GM11168 (cell line): Measurements from ENCODE around the gene DLK1.

ENCODE experiments used
- in situ Hi-C: fragments of 300-500 bp; cut with MboI; formaldehyde crosslinking; loops from one replicate; pipeline ENCODE4 v1.12.0; 2022; ENCODE audit warnings: low sequenced_read_pairs; ENCODE audit not compliant: unreplicated experiment

Gene DLK1

DNA sequence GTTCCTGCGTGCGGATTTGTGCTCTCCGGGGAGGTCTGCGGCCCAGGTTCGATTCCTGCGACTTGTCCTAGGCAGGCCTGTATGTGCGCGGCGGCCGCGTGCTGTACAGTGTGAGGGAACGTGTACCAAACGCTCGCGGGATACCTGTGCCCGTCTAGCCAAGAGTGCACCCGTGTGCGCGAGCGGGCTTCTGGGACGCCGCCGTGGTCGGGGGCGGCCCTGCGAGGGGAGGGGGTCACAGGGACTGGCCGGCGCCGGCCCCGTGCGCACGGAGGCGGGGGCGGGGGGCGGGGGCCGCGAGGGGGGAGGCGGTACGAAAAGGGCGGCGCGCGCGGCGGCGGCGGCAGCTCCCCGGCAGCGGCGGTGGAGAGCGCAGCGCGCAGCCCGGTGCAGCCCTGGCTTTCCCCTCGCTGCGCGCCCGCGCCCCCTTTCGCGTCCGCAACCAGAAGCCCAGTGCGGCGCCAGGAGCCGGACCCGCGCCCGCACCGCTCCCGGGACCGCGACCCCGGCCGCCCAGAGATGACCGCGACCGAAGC lies at the start of gene DLK1:
TSS of gene DLK1 (plus strand) at position 343 of the 536 bp plus-strand sequence. CDS start at position 520, 177 bp downstream.
- in situ Hi-C loops, result no loop called here

DNA sequence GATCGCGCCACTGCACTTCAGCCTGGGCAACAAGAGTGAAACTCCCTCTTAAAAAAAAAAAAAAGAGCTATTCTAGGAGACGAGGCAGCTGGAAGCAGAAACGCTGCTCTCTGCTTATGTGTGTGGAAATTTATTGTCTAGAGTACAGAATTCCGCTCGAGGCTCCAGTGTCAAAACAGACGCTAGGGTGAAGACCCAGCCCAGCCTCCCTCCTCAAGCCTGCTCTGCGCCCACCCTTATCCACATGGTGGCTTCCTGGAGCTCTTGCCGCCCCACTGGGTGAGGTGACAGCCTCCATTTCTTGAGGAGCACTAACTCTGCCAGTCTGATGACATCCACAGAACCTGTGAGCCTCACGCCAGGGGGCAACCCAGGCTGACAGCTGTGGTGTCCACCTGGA lies 49.5 kb upstream of the DLK1 start:
- in situ Hi-C loops, result no loop called here

DNA sequence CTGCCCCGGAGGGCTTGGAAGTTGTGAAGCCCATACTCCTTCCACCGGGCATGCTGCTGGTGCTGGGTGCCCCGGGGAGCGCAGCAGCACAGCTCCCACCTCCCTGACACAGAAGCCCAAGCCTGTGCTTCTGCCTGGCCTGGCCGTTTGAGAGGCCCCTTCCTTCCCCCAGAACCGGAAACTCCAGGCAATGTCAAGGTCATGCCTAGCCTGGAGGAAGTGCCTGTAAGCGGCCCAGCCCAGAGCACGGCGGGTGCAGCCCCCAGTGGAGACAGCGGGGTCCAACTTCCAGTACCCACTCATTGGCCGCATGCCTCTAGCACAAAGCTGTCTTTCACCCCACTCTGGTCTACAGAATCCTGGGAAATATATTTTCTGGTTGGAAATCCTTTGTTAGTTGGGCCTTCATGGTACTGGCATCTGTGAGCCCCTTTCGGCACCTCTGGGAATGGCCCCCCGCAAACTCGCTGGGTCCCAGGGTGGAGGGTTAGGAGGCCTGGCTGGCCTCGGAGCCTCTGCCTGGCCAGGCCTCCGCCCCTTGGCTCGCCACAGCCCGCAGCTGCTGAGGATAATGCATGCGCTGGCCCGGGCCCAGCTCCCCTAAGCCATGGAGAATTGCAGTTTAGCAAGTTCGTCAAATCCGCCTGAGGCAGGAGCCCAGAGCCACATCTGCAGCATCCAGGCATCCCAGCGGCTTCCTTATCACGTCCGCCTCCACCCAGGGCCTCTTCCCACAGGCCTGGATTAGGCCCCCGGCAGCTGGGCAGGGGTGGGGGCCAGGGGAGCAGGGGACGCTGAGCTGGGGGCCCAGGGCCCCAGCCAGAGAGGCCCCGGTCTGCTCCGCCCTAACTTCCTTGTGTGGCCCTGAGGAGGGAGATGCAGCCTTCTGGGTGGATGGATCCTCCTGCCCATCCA lies 48.9 kb upstream of the DLK1 start:
- in situ Hi-C loops, result no loop called here

DNA sequence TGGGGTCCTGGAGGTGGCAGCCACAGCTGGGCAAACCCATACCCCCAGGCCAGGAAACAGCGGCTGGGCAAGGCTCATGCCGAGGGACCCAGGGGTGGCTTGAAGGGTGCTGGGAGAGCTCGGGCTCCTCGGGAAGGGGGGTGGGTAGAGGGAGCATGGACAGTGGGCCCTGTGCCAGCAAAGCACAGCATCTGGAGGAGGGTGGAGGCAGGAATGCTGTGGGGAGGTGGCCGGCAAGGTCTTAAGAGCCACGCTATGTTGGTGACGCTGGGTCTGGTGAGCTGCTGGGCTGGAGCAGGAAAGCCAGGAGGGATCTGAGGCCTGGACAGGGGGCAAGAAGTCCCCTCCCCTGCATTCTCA lies 48.2 kb upstream of the DLK1 start:
- in situ Hi-C loops, result no loop called here

DNA sequence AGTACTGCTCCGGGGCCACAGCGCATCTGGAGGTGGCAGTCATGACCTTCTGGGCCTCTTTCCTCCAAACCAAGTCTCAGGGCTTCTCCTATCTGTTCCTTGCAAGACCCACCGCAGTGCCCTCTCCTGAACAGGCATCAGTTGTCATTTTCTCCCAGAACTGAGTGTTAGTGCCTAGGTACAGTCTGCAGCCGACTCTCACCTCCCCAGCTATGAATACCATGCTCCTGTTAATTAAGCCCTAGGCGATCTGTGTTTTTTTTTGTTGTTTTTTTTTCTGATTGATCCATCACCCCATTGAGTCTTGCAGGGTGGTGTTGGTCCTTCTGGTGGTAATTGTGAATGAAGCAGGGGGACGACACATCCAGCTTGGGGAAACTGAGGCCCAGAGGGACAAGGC lies 47.5 kb upstream of the DLK1 start:
- in situ Hi-C loops, result no loop called here

DNA sequence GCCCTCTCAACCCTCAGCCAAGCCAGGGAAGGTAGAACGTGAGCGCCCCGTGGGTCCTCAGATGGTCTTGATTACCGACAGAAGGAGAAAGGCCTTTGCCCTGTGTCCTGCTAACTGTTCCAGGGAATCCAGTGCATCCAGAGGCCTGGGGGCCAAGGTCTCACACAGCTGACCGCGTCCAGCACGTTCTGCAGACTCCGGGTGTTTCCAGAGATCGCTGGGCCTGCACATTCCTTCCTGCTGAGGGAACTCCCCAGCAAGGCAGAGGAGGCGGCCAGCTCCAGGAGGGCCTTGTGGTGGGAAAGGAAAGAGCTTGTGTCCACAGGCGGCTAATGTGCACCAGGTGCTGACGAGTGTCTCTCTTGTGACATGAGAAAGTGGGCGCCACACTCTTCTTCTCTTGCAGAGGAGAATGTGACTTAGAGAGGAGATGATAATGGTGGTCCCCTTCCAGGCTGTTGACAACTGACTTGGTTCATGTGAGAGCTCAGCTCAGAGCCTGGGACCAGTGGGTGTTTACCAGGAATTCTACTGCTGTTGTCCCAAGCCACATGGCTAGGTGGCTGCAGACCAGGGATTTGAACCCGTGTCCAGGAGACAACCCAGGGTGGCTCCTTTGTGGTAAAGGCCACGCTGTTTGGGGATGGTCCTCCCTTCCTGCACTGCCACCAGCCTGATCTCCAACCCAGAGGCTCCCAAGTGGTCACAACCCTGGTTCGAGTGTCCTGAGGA lies 46.8 kb upstream of the DLK1 start:
- in situ Hi-C loops, result no loop called here

DNA sequence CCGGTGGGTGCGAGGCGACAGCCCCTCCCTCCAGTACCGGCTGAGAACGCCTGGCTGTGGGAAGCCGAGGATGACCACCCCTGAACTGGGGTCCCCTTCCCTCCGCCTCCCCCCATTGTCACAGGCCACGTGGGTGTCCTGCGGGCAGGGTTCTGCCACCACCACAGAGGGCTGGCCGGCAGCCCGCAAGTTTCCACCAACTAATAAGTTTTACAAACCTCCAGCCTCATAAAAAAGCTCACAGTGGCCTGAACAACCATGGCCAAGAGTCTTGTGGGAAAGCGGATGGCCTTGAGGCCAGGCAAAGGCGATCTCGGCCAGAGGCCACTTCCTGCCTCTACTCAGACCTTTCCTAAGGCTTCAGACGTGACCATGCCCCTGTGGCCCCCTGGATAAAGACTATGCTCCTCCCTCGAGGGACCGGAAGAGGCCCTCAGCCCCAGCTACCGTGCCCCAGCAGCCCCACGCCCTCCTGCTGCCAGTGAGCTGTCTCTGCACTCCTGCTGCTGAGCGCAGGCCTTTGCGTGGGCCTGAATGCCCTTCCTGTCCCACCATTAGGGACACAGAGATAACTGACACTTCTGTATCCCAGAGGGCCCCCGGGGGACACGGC lies 46.1 kb upstream of the DLK1 start:
- in situ Hi-C loops, result no loop called here

DNA sequence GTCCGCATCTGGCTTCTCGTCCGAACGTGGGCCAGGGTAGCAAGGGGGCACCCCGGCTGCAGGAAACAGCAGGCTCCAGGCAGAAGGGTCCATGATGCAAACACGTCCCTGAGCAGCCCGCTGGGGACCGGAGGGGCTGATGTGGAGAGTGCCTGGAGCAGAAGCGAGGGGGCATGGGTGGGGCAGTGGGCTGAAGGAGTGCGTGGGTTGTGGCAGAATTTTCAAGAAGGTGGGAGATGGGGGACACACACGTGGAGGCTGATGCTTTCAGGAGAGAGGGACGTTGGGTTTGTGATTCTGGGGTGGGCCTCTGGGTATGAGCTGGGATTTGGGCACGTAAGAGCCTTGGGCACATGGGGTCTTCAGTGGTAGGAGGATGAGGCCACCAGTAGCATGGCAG lies 45.6 kb upstream of the DLK1 start:
- in situ Hi-C loops, result no loop called here

DNA sequence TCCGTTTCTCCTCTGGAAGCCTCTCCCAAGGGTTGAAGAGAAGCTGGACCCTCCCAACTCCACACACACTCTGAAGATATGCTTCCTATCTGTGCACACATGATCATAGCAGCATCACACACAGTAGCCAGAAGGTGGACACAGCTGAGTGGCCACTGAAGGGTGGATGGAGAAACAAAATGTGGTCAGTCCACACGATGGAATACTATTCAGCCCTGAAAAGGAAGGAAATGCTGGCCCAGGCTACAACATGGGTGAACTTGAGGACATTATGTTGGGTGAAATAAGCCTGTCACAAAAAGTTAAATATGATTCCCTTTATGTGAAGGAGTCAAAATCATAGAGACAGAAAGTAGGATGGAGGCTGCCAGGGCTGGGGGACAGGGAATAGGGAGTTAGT lies 43.9 kb upstream of the DLK1 start:
- in situ Hi-C loops, result no loop called here

DNA sequence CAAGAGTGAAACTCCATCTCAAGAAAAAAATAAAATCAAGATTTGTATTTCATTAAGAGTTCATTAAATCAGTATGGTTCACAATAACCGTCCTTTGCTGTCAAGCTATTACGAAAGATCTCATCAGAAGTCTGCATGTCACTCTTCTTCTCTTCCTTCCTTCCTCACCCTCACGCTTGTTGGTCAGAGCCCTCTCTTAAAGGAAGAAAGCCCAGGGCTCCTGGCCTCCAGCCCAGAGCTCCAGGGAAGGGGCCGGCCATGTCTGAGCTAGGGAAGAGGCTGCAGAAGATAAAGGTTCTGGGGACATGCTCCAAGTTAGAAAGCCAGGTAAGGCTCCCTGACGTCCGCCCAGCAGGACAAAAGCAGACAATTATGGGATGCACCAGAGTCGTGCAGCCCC lies 43.1 kb upstream of the DLK1 start:
- in situ Hi-C loops, result no loop called here

DNA sequence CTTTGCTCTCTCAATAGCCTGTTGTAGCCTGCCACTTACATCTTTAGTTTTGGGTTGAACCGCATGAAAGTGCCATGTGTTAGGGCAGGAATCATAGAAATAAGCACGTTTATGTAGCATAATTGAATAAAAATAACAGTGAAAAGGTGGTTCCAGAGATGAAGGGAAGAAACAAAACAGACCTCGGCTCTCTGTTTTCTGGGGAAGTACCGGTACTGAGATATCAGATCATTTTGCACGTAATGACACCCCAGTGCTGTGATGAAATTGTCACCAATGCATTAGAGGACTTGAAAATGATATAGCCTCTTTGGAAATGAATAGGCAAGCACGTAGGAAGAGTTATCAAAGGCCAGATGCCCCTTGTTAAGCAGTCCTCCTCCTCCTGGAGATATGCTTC lies 42.5 kb upstream of the DLK1 start:
- in situ Hi-C loops, result no loop called here

DNA sequence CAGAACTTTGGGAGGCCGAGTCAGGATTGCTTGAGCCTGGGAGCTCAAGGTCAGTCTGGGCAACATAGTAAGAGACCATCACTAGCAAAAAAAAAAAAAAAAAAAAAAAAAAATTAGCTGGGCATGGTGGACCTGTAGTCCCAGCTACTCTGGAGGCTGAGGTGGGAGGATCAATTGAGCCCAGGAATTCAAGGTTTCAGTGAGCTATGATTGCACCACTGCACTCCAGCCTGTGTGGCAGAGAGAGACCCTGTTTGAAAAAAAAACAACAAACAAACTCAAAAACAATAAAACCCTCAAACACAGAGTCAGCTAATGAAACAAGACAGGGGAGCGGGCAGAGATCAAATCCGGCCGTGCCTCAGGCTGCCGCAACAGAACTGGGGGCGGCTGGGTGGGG lies 41.7 kb upstream of the DLK1 start:
- in situ Hi-C loops, result no loop called here

DNA sequence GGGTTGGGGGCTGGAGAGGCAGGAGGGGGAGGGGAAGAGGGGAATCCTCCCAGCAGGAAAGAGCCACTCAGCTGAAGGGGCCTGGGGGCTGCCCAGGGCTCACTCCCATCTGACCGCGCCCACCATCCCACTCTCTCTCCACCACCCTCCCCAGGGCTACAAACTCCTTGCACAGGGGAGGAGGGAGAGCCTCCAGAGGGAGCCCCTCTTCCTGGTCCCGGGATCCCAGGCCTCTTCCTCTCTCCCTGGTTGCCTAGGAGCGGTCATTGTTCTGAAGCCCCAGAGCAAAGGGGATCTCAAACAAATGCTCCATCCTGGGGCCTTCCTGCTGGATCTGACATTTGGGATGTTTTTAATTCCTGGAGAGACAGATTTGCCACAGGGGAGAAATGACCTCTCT lies 39.8 kb upstream of the DLK1 start:
- in situ Hi-C loops, result no loop called here

DNA sequence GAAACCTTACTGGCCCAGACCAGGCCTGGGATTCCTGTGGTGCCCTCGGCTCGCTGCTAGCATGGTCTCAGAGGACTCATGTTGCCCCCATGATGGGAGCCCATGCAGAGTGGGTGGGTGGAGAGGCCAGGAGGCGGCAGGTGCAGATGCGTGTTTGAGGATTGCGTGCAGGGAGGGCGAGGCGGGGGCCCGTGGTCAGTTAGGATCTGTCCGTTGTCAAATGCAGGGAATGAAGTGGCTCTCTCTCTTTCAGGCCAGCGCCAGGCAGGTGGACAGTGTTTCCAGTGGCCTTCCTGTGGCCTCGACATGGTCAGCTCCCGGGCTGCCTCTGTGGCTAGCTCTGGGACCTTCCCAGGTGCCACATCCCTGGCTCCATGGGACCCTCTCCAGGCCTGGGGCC lies 39.3 kb upstream of the DLK1 start:
- in situ Hi-C loops, result no loop called here

DNA sequence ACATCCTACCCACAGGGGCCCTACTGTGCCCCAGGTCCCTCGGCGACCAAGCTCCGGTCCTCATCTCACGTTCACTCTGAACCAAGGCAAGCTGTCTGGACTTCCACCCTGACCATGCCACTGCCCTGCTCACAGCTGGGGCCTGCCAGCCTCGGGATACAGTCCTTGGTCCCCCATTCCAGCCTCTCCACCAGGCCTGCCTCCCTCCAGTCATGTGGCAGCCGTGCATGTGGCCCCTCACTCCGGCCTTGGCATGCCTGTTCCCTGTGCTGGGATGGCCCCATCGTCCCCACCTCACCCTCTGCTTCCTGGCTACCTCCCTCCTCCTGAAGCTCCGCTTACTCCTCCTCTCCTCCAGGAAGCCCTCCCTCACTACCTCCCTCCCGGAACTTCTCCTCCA lies 38.6 kb upstream of the DLK1 start:
- in situ Hi-C loops, result no loop called here

DNA sequence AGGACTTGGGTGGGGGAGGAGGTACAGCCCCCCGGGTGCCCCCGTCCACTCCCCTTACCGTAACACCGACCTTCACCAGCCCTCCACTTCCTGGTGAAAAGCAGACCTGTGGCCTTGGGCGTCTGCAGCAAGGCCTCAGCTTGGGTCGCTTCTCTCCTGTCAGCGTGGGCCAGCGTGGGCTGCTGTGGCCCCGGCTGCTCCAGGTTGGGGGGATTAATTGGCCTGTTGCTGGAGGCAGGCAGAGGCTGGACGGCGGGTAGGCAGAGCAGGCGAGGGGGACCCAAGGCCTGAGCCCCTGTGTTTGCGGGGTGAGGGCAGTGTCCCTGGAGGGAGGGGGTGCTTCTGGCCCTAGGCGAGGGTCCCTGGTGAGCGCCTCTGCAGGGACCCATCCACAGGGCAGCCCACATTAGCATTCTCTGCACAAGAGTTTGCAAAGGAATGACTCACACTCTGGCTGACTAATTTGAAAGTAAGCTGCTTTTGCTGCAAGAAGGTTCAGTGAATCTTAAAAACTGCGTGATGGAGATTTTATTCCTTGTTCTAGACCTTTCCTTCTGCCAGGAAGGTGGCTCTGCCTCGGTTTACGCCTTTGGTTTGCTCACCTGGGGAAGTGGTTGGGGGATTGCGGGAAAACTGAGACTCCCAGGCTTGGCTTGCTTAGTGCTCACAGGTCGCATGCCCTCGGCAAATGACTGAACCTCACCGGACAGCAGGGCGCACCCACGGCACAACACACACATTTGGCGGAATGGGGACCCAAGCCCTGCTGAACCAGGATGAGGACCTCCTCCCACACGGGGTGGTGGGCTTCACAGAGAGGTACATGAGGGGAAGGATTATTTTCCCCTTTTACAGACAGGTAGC lies 37.9 kb upstream of the DLK1 start:
- in situ Hi-C loops, result no loop called here

DNA sequence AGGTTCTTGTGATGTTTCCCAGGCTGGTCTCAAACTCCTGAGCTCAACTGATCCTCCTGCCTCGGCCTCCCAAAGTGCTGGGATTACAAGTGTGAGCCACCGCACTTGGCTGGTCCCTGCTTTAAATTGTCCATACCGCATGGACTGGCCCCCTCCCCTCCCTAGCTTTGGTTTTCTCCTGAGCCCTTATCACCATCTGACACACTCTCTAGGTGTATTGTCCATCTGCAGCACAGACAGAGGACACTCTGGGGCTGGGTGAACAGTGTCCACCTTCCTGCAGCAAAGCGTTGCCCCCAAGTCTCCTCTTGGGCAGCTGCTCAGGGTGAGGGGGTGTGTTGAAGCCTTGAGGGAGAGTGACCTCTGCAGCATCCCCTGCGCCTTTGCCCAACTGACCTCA lies 36.0 kb upstream of the DLK1 start:
- in situ Hi-C loops, result no loop called here

DNA sequence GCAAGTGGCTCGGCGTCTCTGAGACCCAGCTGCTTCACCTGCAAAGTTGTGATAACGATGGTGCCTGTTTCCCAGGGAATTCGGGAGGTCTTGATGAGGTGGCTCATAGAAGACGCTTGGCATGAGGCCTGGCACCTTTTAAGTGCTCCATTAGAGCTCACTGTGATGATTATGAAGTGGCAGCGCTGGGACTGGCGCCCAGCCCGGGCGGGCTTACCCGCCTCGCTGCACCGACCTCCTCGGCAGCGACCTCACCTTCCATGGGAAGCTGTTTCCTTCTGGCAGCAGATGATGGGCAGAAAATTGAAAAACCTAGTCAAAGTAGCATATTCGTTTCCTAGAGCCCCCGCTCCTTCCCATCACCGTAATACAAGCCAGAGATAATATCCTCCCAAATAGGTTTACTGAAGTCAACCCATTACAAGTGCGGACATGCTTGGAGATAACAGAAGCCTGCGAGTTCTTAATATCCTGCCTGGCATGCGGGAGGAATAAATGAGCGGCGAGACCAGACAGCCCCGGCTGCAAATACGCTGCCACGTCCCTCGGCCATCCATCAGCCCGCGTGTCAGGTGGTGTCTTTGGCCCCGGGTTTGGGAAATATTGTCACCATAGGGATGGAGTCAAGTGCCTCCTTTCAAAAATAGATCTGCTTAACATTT lies 35.2 kb upstream of the DLK1 start:
- in situ Hi-C loops, result no loop called here

DNA sequence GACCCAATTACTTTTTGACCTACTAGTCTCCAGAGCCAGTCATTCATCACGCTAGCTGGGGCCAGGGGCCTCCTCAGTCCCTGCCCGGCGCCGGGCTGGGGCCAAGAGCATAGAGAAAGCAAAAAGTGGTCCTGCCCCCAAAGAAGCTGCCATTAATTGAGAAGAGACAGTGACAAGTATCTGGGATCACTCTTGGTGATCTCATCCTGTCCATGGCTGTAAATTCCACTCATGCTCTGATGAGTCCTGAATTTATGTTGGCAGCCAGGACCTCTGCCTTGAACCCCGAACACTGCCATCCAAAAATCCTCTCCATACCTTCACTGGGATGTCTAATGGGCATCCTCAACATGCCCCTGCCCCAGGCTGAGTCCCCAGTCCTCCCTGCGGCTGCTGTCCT lies 34.4 kb upstream of the DLK1 start:
- in situ Hi-C loops, result no loop called here
